GM12878 (cell line): Measurements from ENCODE around the gene MPC2. TPM values are rescaled to one million over a fixed set of nuclear protein-coding genes. Genes with fewer than 3 reads are reported as not detected.

Experiments
- ATAC-seq: fragments of 200-7000 bp; cut with Tn5 transposase; 3 replicates; pipeline ENCODE4 v1.9.1; 2020; ENCODE audit warnings: mild to moderate bottlenecking, moderate library complexity
- BruUV-seq: library from RNA; stranded (reverse); fragments of 400-500 nt; replicated peaks from 2 replicates; lab custom pipeline; 2021; lab: Mats Ljungman, UMichigan
- CTCF ChIA-PET: fragments of 300-600 bp; sonication (Branson Sonifier 250); formaldehyde crosslinking; extraction: SDS; loops from one replicate; lab custom pipeline; 2021; ENCODE audit warnings: inconsistent platforms; lab: Yijun Ruan, JAX
- POLR2A ChIA-PET: fragments of 350-600 bp; formaldehyde crosslinking; extraction: SDS; loops from one replicate; lab custom pipeline; 2021; ENCODE audit warnings: inconsistent platforms; lab: Charles Lee
- RAD21 ChIA-PET: fragments of 300-600 bp; sonication (Branson Sonifier 250); formaldehyde crosslinking; loops from one replicate; lab custom pipeline; 2023; ENCODE audit warnings: antibody characterized with exemption; ENCODE audit not compliant: unreplicated experiment; lab: Charles Lee
- SMC1A ChIA-PET: fragments of 300-600 bp; sonication (Branson Sonifier 250); formaldehyde crosslinking; loops from one replicate; lab custom pipeline; 2023; ENCODE audit not compliant: unreplicated experiment, uncharacterized antibody; lab: Charles Lee
- DNase-seq: peaks from one replicate; pipeline ENCODE4 v3.0.0-alpha.2; 2011; ENCODE audit warnings: low read depth, low spot score
- FAIRE-seq: peaks from 3 replicates; lab custom pipeline; 2011; peaks lifted over from hg19 to GRCh38; lab: Jason Lieb, UNC
- H2AFZ ChIP-seq: 2 replicates; pipeline ENCODE4 v1.6.0; 2011; ENCODE audit warnings: low read depth, low read length, control low read depth; ENCODE audit not compliant: control insufficient read depth
- H3K27ac ChIP-seq: 2 replicates; pipeline ENCODE4 v1.5.1; 2011; ENCODE audit warnings: control low read depth; ENCODE audit not compliant: control insufficient read depth, insufficient read depth
- H3K27me3 ChIP-seq, 2 experiments: replicated peaks in 1 of 2; 2 replicates each; pipeline versions ENCODE4 v1.6.0 to v1.6.1; 2011; ENCODE audit warnings: low read length in 1 of 2; ENCODE audit not compliant: control insufficient read depth in 2 of 2, insufficient read depth in 2 of 2
- H3K36me3 ChIP-seq, 2 experiments: 2 replicates each; pipeline ENCODE4 v1.5.1; 2011; ENCODE audit warnings: low read length in 1 of 2; ENCODE audit not compliant: control insufficient read depth in 2 of 2, insufficient read depth in 2 of 2
- H3K4me1 ChIP-seq: 2 replicates; pipeline ENCODE4 v1.6.1; 2011; ENCODE audit warnings: mild to moderate bottlenecking, low read length, moderate library complexity, mixed read lengths; ENCODE audit not compliant: control insufficient read depth, insufficient read depth
- H3K4me2 ChIP-seq: 2 replicates; pipeline ENCODE4 v1.6.0; 2011; ENCODE audit warnings: control low read depth; ENCODE audit not compliant: control insufficient read depth, insufficient read depth
- H3K4me3 ChIP-seq: fragments of 200-600 bp; sonication (generic); 2 replicates; pipeline ENCODE4 v1.5.1; 2016
- H3K79me2 ChIP-seq: 2 replicates; pipeline ENCODE4 v1.6.0; 2011; ENCODE audit warnings: low read length; ENCODE audit not compliant: control insufficient read depth, insufficient read depth
- H3K9ac ChIP-seq: 2 replicates; pipeline ENCODE4 v1.8.0; 2011; ENCODE audit warnings: low read length, control low read depth, mixed read lengths; ENCODE audit not compliant: control insufficient read depth, insufficient read depth
- H3K9me3 ChIP-seq: replicated peaks from 3 replicates; pipeline ENCODE4 v1.5.1; 2011; ENCODE audit warnings: mild to moderate bottlenecking, low read length; ENCODE audit not compliant: control insufficient read depth, insufficient read depth
- H4K20me1 ChIP-seq: 2 replicates; pipeline ENCODE4 v1.6.0; 2011; ENCODE audit not compliant: control insufficient read depth, insufficient read depth
- CHD4 ChIP-seq: fragments of 200-600 bp; sonication (generic); IDR thresholded peaks from 2 replicates; pipeline ENCODE4 v1.6.1; 2016; ENCODE audit warnings: mild to moderate bottlenecking
- GABPA ChIP-seq: IDR thresholded peaks from 2 replicates; pipeline ENCODE4 v1.6.1; 2014; ENCODE audit warnings: antibody characterized with exemption, low read depth, mild to moderate bottlenecking, inconsistent platforms
- HDGF ChIP-seq: fragments of 450-650 bp; IDR thresholded peaks from 2 replicates; pipeline ENCODE4 v1.6.1; 2016; ENCODE audit warnings: antibody characterized with exemption
- KLF5 ChIP-seq: fragments of 450-650 bp; IDR thresholded peaks from 2 replicates; pipeline ENCODE4 v1.6.1; 2014; ENCODE audit warnings: mild to moderate bottlenecking; ENCODE audit not compliant: partially characterized antibody
- MAX ChIP-seq: IDR thresholded peaks from 2 replicates; pipeline ENCODE4 v1.6.1; 2012; ENCODE audit warnings: low read depth, low read length, improper control_type of control experiment
- NR2C2 ChIP-seq: IDR thresholded peaks from 2 replicates; pipeline ENCODE4 v1.6.1; 2011; ENCODE audit warnings: borderline replicate concordance, low read depth; ENCODE audit not compliant: control insufficient read depth, insufficient read length
- PAX5 ChIP-seq: IDR thresholded peaks from 2 replicates; pipeline ENCODE4 v1.6.1; 2011; ENCODE audit warnings: low read depth, low read length, borderline replicate concordance
- RELB ChIP-seq: fragments of 450-650 bp; IDR thresholded peaks from 2 replicates; pipeline ENCODE4 v1.6.1; 2017; ENCODE audit warnings: low read depth, mild to moderate bottlenecking, moderate library complexity
- SMARCA5 ChIP-seq: fragments of 450-650 bp; IDR thresholded peaks from 2 replicates; pipeline ENCODE4 v1.6.1; 2017; ENCODE audit warnings: mild to moderate bottlenecking
- YBX1 ChIP-seq: fragments of 450-650 bp; IDR thresholded peaks from 2 replicates; pipeline ENCODE4 v1.6.1; 2016; ENCODE audit warnings: antibody characterized with exemption
- WGBS: methylation state at CpG from one replicate; pipeline ENCODE4 v1.1.6; 2016; ENCODE audit warnings: low lambda C conversion rate; ENCODE audit not compliant: insufficient replicate concordance, insufficient coverage; ENCODE audit errors: missing lambda C conversion rate; 5-methylcytosine and 5-hydroxymethylcytosine counted together
- in situ Hi-C: fragments of 300-500 bp; cut with MboI; formaldehyde crosslinking; loops from 9 replicates; pipeline ENCODE4 v1.14.3; 2018; ENCODE audit warnings: mixed read lengths
- intact Hi-C: fragments of 100-400 bp; cut with micrococcal nuclease; formaldehyde crosslinking; loops from one replicate; pipeline ENCODE4 v1.14.2; 2022; ENCODE audit not compliant: unreplicated experiment
- polyA plus RNA-seq, 11 experiments: library from polyadenylated mRNA; depleted of rRNA in 4 of 11; unstranded in 6 of 11; stranded (reverse) in 5 of 11; fragments of >200 nt; fragmentation: Nextera tagmentation in 4 of 11; fragmentation: Illumina TruSeq in 1 of 11; extraction: Ambion mirVana in 4 of 11; extraction: Trizol in 1 of 11; gene quantifications; 1 replicate in 1 of 11; 2 replicates in 10 of 11; pipeline versions ENCODE4 v1.2.1 to v1.2.3, GENCODE V29; 2011 to 2016; ENCODE audit warnings: inconsistent platforms in 2 of 11, missing spikeins in 2 of 11, low read depth in 1 of 11
- total RNA-seq, 4 experiments: library from RNA; depleted of rRNA in 3 of 4; stranded (reverse); fragments of >200 nt in 3 of 4; fragmentation: Illumina TruSeq in 1 of 4; extraction: Trizol in 1 of 4; gene quantifications; 2 replicates each; pipeline versions ENCODE4 v1.2.1 to v1.2.3, GENCODE V29; 2013 to 2021
- TF ChIP-seq, protein P1 (sequence below): fragments of 450-650 bp; IDR thresholded peaks from 2 replicates; pipeline ENCODE4 v1.6.1; 2017; ENCODE audit warnings: antibody characterized with exemption, mild to moderate bottlenecking, moderate library complexity

Gene MPC2
- total and polyA plus RNA-seq, 10 of the 15 experiments (the other 5 are each of a cell fraction or from before 2014, with no cell fraction given), result 22.5 to 164 (median 63.3) TPM

GRCh38 chr1:167911413-167911812 is 25.5 kb downstream of the MPC2 start (continued):
- no peak for TF ChIP-seq HDGF
- TF ChIP-seq PAX5, result no peak
- no peak for TF ChIP-seq KLF5
- no peak for TF ChIP-seq MAX
- TF ChIP-seq RELB, result no peak
- TF ChIP-seq, protein P1, sequence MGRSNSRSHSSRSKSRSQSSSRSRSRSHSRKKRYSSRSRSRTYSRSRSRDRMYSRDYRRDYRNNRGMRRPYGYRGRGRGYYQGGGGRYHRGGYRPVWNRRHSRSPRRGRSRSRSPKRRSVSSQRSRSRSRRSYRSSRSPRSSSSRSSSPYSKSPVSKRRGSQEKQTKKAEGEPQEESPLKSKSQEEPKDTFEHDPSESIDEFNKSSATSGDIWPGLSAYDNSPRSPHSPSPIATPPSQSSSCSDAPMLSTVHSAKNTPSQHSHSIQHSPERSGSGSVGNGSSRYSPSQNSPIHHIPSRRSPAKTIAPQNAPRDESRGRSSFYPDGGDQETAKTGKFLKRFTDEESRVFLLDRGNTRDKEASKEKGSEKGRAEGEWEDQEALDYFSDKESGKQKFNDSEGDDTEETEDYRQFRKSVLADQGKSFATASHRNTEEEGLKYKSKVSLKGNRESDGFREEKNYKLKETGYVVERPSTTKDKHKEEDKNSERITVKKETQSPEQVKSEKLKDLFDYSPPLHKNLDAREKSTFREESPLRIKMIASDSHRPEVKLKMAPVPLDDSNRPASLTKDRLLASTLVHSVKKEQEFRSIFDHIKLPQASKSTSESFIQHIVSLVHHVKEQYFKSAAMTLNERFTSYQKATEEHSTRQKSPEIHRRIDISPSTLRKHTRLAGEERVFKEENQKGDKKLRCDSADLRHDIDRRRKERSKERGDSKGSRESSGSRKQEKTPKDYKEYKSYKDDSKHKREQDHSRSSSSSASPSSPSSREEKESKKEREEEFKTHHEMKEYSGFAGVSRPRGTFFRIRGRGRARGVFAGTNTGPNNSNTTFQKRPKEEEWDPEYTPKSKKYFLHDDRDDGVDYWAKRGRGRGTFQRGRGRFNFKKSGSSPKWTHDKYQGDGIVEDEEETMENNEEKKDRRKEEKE, result no peak

DNA sequence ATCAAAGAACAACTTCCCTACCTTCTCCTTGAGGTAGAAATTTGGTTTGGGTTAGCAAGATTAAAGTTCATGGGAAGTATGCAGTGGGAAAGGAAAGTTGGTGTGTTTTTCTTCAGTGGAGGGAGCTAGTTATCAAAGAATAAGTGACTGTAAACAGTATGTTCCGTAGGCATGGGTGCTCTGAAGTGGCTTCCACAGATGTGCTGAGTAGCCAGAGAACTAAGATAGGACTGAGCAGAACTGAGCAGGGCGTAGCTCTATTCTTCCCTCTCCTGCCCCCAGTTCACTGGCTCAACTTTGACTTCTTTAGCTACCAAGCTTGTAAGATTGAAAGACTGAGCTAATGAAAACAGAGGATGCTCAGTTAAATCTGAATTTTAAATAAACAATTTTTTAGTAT is 26.3 kb downstream of the MPC2 start:
- Histone ChIP-seq H3K79me2 (no peaks in the 10 kb centered on the region), H3K9me3 (peaks cover 12% of the 10 kb centered on the region), H3K4me3 (no peak overlapping the region), H2AFZ (no peak overlapping the region), H3K36me3 (no peaks in the 10 kb centered on the region; a peak in 1 of 4 replicates), H3K27me3 (no peaks in the 10 kb centered on the region), H3K4me1 (no peaks in the 10 kb centered on the region), H3K9ac (no peak overlapping the region), H3K4me2 (no peak overlapping the region), H4K20me1 (no peaks in the 10 kb centered on the region), H3K27ac (no peak overlapping the region)
- POLR2A ChIA-PET, result interaction anchor here (0.5 to 0.9 kb wide), 2 partner anchors 17 to 26 kb away, joined by 3 read pairs; partner anchors contain the start of gene DCAF6
- RAD21 ChIA-PET, result no interaction called here
- no peak for TF ChIP-seq SMARCA5
- no peak for TF ChIP-seq CHD4
- TF ChIP-seq GABPA, result no peak
- no peak for TF ChIP-seq YBX1
- TF ChIP-seq NR2C2, result no peak
- no peak for ATAC-seq
- in situ Hi-C loops, result no loop called here
- no peak for FAIRE-seq
- SMC1A ChIA-PET, result interaction anchor here (1.1 to 1.8 kb wide), 6 partner anchors 10 to 58 kb away, joined by 3 to 7 read pairs (median 4); no protein-coding TSS in a partner anchor
- intact Hi-C loops, result no loop called here
- no peak for DNase-seq
- CTCF ChIA-PET, result interaction anchor here (0.6 to 1.2 kb wide), 2 partner anchors 172 to 175 kb away, joined by 3 to 4 read pairs; no protein-coding TSS in a partner anchor
- BruUV-seq, result no TSS peak
- WGBS, result 84% methylated on average over 2 of the region's 2 CpGs
